ENCODE results near the gene JMJD4. TPM values are rescaled to one million over a fixed set of nuclear protein-coding genes. Genes with fewer than 3 reads are reported as not detected.

JMJD4 gene
- total RNA-seq, 1 donor from 2014 or later, result 20.7 TPM

DNA sequence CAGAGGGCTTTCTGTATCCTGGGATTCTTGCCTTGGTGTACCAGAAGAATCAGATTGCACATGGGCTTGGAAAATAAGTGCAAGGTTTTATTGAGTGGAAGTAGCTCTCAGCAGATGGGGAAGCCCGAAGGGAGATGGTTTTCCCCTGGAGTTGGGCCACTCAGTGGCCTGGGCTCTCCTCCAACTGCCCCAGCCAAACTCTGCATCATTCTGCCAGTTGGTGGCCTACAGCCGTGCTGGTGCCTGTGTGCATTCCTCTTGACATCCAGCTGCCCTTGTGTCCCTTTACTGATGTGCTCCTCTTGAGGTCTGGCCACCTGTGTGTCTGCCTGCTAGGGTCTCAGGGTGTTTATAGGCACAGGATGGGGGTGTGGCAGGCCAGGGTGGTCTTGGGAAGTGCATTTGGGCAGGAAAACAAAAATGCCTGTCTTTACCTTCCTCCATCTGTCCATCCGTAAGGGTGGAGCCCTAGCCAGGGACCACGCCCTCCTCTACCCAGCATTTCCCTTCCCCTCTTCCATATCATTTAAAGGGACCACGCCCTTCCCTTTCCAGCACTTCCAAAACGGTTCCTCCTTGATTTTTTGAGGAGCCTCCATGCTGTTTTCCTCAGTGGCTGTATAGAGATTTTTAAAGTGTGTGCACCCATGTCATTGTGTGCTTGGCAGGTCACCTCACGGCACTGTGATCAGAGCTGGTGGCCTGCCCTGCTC lies 19.1 kb upstream of the JMJD4 start:
- no peak for DNase-seq (ENCODE audit: extremely low read depth, low read depth, low spot score)

DNA sequence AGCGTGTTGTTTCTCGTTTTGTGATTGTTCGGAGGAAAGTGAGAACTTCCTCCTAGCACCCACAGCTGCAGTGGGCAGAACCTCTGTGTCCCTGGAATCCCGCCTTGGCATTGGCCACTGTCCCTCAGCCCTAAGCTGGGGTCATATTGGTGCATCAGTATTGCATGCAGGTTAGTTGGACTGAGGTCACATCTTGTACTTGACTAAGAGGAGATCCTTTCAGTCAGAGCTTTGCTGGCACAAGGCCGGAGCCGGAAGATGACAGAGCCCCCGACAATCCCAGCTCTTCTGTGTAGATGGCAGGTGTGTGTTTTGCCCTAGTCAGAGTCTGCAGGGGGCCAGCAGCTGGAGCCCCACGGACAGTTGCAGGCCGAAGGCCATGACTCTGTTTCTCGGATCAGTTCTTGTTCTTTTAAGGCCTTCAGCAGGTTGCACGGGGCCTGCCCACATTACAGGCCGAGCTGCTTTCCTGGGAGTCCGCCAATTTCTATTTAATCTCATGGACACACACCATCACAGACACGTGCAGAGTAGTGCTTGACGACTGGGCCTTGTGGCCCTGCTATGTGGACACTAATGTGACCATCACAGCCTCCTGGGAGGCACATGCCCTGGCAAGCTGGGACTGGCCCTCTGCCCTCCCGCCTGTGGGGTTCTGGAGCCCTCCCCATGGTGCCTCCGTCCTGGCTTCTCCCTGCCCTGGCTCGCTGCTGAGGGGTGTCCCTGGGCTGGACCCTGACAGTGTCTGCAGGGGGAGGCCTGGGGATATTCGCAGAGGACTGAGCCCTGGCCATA lies 15.0 kb upstream of the JMJD4 start:
- no peak for DNase-seq (ENCODE audit: extremely low read depth, low read depth, low spot score)

DNA sequence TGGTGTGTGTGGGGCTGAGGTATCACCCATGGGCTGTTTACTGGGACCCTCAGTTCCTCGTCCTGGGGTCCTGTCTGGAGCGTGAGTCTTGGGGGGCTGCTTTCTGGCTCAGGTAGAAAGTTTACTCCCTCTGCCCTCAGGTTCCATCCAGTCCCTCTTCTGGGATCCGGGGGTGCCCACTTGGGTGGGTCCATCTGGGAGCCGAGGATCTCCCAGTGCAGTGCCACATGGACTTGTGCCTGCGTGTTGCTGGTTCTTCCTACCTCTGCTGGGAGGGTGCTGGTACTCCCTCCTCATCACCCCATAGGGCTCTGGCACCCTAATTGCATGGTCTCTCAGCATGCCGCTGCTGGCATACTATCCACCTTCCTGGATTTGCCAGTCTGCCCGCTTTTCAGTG lies 14.1 kb upstream of the JMJD4 start:
- no peak for DNase-seq (ENCODE audit: extremely low read depth, low read depth, low spot score)

DNA sequence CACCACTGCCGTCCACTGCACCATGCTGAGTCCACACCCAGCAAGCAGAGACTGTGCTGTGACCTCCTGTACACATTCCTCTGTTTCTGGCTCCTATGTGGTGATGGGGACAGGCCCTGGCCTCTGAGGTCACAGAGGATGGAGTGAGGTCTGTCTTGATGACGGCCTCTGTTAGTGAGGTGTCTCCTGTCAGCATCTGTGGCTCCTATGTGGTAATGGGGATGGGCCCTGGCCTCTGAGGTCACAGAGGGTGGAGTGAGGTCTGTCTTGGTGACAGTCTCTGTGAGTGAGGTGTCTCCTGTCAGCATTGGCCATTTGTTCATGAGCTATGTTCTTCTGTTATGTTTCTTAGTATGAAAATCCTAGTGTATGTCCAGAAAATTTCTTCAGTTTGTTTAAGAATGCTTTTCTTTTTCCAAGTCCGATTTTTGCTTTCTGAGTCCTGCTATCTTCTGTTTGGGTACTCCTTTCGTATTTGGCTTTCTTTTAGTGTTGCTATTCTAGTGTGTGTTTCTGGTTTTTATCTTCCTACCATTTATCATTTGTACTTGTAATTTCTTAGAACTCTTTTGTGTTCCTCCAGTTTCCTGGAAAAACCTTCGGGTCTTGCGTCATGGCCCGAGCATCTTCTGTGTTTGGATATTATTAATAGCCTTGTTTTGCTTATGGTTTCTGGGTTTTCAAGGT lies 13.5 kb upstream of the JMJD4 start:
- no peak for DNase-seq (ENCODE audit: extremely low read depth, low read depth, low spot score)

DNA sequence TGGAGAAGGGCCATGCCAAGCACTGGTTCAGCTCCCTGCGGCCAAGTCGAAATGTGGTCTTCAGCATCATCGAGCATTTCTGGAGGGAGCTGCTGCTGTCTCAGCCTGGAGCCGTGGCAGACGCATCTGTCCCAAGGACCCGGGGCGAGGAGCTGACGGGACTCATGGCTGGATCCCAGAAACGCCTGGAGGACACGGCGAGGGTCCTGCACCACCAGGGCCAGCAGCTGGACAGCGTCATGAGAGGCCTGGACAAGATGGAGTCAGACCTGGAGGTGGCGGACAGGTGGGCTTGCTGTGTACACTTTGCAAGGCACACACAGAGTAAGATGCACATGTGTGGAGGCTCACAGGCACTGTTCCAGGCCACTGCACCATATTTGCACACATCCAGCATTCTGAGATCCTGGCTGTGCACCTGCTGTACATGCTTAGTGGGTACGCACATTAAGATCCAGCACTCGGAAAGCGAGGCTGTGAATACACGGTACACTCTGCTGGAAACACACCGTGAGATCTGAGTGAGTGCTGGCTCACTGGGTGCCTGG lies 12.9 kb upstream of the JMJD4 start:
- DNase-seq (ENCODE audit: extremely low read depth, low read depth, low spot score), result no peak

GRCh38 chr1:227747382-227747781 lies 12.3 kb upstream of the JMJD4 start:
- DNase-seq (ENCODE audit: extremely low read depth, low read depth, low spot score), result no peak

- DNase-seq (ENCODE audit: extremely low read depth, low read depth, low spot score), result no peak
Measured at GRCh38 chr1:227746676-227747075, 11.6 kb upstream of the JMJD4 start.

GRCh38 chr1:227745568-227746265 lies 10.6 kb upstream of the JMJD4 start:
- DNase-seq (ENCODE audit: extremely low read depth, low read depth, low spot score), result no peak

DNA sequence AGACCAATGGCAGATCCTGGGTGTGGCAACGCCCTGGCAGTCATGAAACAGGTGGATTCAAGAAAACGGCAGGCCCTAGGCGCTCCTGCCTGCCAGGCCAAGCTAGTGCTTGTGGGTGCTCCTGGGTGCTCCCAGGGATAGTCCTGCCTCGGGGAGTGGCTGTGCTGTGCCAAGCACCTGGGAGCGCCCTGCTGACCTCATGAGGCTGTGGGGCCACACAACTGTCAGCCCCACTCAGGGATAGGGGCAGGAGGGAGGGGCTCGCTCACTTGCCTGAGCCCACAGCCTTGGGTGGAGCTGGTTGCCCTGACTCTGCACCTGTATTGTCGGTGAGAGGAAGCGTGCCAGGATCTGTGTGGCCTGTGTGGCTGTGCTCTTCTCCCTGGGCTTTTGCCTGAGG lies 9.6 kb upstream of the JMJD4 start:
- no peak for DNase-seq (ENCODE audit: extremely low read depth, low read depth, low spot score)

DNA sequence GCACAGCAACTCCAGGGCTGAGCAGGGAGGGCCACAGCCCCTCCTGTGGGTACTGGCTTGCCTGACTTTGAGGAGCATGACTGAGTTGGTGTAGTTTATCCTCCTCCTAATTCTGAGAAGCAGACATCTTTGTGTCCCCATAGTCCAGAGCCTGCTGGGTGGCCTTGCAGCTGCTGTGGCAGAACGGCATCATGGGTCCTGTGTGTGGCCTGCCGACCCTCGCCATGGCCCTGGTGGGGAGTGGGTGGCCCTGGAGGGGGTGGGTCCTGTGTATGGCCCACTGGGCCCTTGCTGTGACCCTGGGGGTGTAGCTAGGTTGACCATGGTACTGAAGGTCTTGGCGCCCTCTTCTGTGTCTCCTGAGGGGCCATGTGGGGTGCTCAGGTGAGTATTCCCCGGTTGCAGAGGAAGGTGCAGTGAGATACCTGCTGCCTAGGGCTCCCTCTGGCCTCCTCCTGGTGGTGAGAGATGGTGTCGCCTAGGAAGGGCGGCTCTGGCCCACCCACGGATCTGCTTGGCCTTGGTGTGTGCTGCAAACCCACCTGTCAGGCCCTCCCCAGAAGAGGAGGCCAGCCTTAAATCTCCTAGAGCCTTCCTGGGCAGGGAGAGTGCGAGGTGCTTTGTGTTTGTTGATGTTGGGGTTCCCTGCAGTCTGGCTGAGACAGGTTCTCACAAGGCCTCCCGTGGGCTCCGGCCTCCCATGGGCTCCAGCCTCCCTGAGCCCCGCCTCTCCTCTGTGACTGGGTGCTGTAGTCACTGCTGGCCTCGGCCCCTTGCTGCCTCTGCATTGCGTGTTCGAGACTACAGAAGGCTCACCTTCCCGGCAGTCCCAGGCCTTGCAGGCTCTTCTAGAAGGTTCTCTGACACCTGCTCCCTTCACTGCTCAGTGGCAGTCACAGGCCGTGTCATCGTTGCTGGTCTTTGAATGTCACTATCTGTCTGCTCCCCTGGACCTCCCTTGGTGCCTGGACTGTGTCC lies 7.9 kb upstream of the JMJD4 start:
- DNase-seq (ENCODE audit: extremely low read depth, low read depth, low spot score), result no peak

- DNase-seq (ENCODE audit: extremely low read depth, low read depth, low spot score), result no peak
Measured at GRCh38 chr1:227741166-227741870, 6.2 kb upstream of the JMJD4 start.

- no peak for DNase-seq (ENCODE audit: extremely low read depth, low read depth, low spot score)
Measured at GRCh38 chr1:227740401-227740960, 5.4 kb upstream of the JMJD4 start.

DNA sequence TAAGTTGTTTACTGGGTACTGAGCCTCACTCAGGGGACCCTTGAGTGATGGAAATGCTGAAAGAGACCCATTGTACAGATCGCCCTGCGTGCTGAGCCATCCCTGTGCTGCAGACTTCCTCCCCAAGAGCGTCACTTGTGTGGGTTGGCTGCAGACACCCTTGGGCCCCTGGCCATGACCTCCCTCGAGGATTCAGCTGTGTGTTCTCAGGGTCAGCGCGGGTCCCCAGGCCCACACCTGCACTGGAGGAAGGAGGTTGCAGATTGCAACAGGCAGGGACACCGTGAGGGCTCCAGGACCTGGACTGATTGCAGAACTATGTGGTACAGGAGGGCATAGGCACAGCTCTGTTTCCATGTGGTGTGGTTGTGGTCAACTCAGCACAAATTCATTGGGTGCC lies 4.5 kb upstream of the JMJD4 start:
- DNase-seq (ENCODE audit: extremely low read depth, low read depth, low spot score), result no peak

DNA sequence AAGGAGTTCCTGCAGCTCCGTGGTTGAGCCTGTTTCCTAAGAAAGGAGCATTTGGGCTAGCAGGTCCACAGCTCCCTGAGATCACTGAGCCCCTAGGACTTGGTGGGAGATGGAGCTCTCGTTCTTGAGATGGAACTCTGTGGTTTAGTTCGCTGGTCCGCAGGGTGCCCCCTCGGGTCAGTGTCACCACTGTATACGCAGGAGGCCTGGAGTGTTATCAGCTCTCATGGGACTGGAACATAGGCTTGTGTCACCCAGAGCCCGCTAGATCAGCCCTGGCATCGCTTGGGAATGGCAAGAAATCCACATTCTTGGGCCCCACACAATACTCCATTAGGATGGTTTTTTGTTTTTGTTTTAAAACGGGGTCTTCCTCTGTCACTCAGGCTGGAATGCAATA lies 3.7 kb upstream of the JMJD4 start:
- DNase-seq (ENCODE audit: extremely low read depth, low read depth, low spot score), result no peak

- DNase-seq (ENCODE audit: extremely low read depth, low read depth, low spot score), result no peak
Measured at GRCh38 chr1:227736814-227737432, 1.8 kb upstream of the JMJD4 start.

- no peak for DNase-seq (ENCODE audit: extremely low read depth, low read depth, low spot score)
Measured at GRCh38 chr1:227735539-227736285, 610 bp upstream of the JMJD4 start.

DNA sequence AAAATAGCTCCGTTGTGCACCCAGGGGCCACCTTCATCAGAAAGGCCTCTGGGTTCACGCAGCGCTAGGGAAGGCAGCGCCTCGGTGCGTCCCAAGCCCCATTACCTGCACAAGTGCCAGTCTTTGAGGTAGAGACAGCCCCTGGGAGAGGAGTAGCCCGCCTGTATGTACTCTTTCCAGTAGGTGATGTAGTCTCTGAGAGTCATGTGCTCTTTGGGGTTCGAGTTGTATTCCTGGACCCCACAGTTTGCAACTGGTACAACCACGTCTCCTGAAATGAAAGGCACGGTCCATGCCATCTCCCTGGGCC lies 601 bp downstream of the JMJD4 start:
- no peak for DNase-seq (ENCODE audit: extremely low read depth, low read depth, low spot score)

All from glomerular endothelial cell (primary cell).